H1 (cell line): ENCODE data around the gene KCNT1. TPM values are rescaled to one million over a fixed set of nuclear protein-coding genes. Genes with fewer than 3 reads are reported as not detected.

Source experiments
- CTCF ChIA-PET: fragments of 300-600 bp; sonication (Branson Sonifier 250); formaldehyde crosslinking; loops from one replicate; lab custom pipeline; 2021; ENCODE audit not compliant: partially characterized antibody; lab: Charles Lee
- POLR2A ChIA-PET: fragments of 300-600 bp; sonication (Branson Sonifier 250); formaldehyde crosslinking; loops from one replicate; lab custom pipeline; 2021; ENCODE audit warnings: inconsistent platforms; ENCODE audit not compliant: partially characterized antibody; lab: Charles Lee
- DNase-seq, 2 experiments: peaks; one replicate each; pipeline versions ENCODE4 v3.0.0 to v3.0.0-alpha.2; 2010 to 2022; ENCODE audit warnings: low spot score in 2 of 2, low read depth in 1 of 2, mixed read lengths in 1 of 2
- FAIRE-seq: peaks from 2 replicates; lab custom pipeline; 2011; peaks lifted over from hg19 to GRCh38; lab: Jason Lieb, UNC
- H2AFZ ChIP-seq: 2 replicates; pipeline ENCODE4 v1.8.1; 2012; ENCODE audit warnings: low read length, inconsistent platforms
- H2AK5ac ChIP-seq: 2 replicates; pipeline ENCODE4 v1.6.1; 2013; ENCODE audit warnings: low read depth, low read length
- H2BK120ac ChIP-seq: replicated peaks from 2 replicates; pipeline ENCODE3; 2013; ENCODE audit warnings: low read depth, low read length, inconsistent platforms
- H2BK12ac ChIP-seq: 2 replicates; pipeline ENCODE4 v1.6.1; 2013; ENCODE audit warnings: low read depth, low read length
- H2BK15ac ChIP-seq: 2 replicates; pipeline ENCODE4 v1.6.1; 2013; ENCODE audit warnings: low read length
- H2BK20ac ChIP-seq: 2 replicates; pipeline ENCODE4 v1.6.1; 2013; ENCODE audit warnings: low read length
- H2BK5ac ChIP-seq: 2 replicates; pipeline ENCODE4 v1.6.1; 2013; ENCODE audit warnings: low read depth, low read length
- H3K14ac ChIP-seq: 2 replicates; pipeline ENCODE4 v1.6.1; 2013; ENCODE audit warnings: inconsistent platforms; ENCODE audit not compliant: insufficient read length
- H3K18ac ChIP-seq: 2 replicates; pipeline ENCODE4 v1.6.1; 2013; ENCODE audit warnings: low read length; ENCODE audit errors: extremely low read depth
- H3K23ac ChIP-seq: 2 replicates; pipeline ENCODE4 v1.6.1; 2013; ENCODE audit warnings: inconsistent platforms; ENCODE audit not compliant: insufficient read length
- H3K23me2 ChIP-seq: 2 replicates; pipeline ENCODE4 v1.6.1; 2013; ENCODE audit warnings: low read depth, low read length
- H3K27ac ChIP-seq: 2 replicates; pipeline ENCODE4 v1.6.1; 2011; ENCODE audit warnings: low read depth, low read length, inconsistent platforms
- H3K27me3 ChIP-seq, 4 experiments: replicated peaks in 1 of 4; 1 replicate in 1 of 4; 2 replicates in 3 of 4; pipeline versions ENCODE4 v1.6.1 to v1.8.1; 2011 to 2013; ENCODE audit warnings: low read length in 3 of 4, mild to moderate bottlenecking in 3 of 4, inconsistent platforms in 2 of 4, mixed read lengths in 2 of 4, moderate library complexity in 1 of 4; ENCODE audit not compliant: control insufficient read depth in 3 of 4, insufficient read depth in 3 of 4; ENCODE audit errors: extremely low read depth in 1 of 4
- H3K36me3 ChIP-seq, 4 experiments: 2 replicates each; pipeline versions ENCODE4 v1.6.1 to v1.8.1; 2011 to 2013; ENCODE audit warnings: mild to moderate bottlenecking in 4 of 4, low read length in 3 of 4, moderate library complexity in 2 of 4, control low read depth in 1 of 4, inconsistent platforms in 1 of 4; ENCODE audit not compliant: insufficient read depth in 4 of 4, control insufficient read depth in 2 of 4
- H3K4ac ChIP-seq: replicated peaks from 2 replicates; pipeline ENCODE3; 2013; ENCODE audit warnings: low read length, low read depth, mixed read lengths, inconsistent platforms; ENCODE audit not compliant: insufficient read length
- H3K4me1 ChIP-seq, 4 experiments: replicated peaks in 1 of 4; 1 replicate in 1 of 4; 2 replicates in 3 of 4; pipeline versions ENCODE4 v1.6.1 to v1.8.1; 2011 to 2013; ENCODE audit warnings: low read length in 3 of 4, inconsistent platforms in 2 of 4, mixed read lengths in 1 of 4; ENCODE audit not compliant: insufficient read depth in 4 of 4, control insufficient read depth in 3 of 4
- H3K4me2 ChIP-seq, 2 experiments: 2 replicates each; pipeline versions ENCODE4 v1.6.1 to v1.8.1; 2011 to 2013; ENCODE audit warnings: low read depth in 2 of 2, low read length in 2 of 2, control low read depth in 1 of 2, inconsistent platforms in 1 of 2, mild to moderate bottlenecking in 1 of 2; ENCODE audit not compliant: insufficient read depth in 1 of 2
- H3K4me3 ChIP-seq, 4 experiments: fragments of 200-600, 300-600 bp in 1 of 4; sonication (generic), shearing (Covaris generic), sonication (Bioruptor Twin) in 1 of 4; 2 replicates each; pipeline versions ENCODE4 v1.5.1 to v1.8.1; 2011 to 2016; ENCODE audit warnings: low read length in 4 of 4, low read depth in 3 of 4, control low read depth in 2 of 4, inconsistent platforms in 2 of 4, mild to moderate bottlenecking in 2 of 4, mixed read lengths in 1 of 4, moderate library complexity in 1 of 4; ENCODE audit not compliant: insufficient read depth in 2 of 4; ENCODE audit errors: extremely low read depth in 1 of 4
- H3K56ac ChIP-seq: replicated peaks from 2 replicates; pipeline ENCODE3; 2013; ENCODE audit warnings: low read depth, mild to moderate bottlenecking, mixed read lengths, low read length, inconsistent platforms; ENCODE audit not compliant: insufficient read length
- H3K79me1 ChIP-seq: 2 replicates; pipeline ENCODE4 v1.6.1; 2013; ENCODE audit warnings: low read depth, low read length, control low read depth
- H3K79me2 ChIP-seq, 2 experiments: 2 replicates each; pipeline versions ENCODE4 v1.6.1 to v1.8.1; 2012 to 2013; ENCODE audit warnings: low read length in 2 of 2, mild to moderate bottlenecking in 2 of 2, inconsistent platforms in 1 of 2; ENCODE audit not compliant: insufficient read depth in 2 of 2, control insufficient read depth in 1 of 2
- H3K9ac ChIP-seq, 4 experiments: replicated peaks in 1 of 4; 1 replicate in 1 of 4; 2 replicates in 3 of 4; pipeline versions ENCODE4 v1.6.1 to v1.8.1; 2011 to 2013; ENCODE audit warnings: low read depth in 3 of 4, low read length in 3 of 4, control low read depth in 2 of 4, mild to moderate bottlenecking in 2 of 4, moderate library complexity in 2 of 4, inconsistent platforms in 1 of 4; ENCODE audit errors: extremely low read depth in 1 of 4
- H3K9me3 ChIP-seq, 2 experiments: 2 replicates each; pipeline versions ENCODE4 v1.6.1 to v1.8.1; 2012 to 2013; ENCODE audit warnings: mild to moderate bottlenecking in 2 of 2, moderate library complexity in 2 of 2, control low read depth in 1 of 2, inconsistent platforms in 1 of 2, low read depth in 1 of 2, low read length in 1 of 2, mixed read lengths in 1 of 2; ENCODE audit not compliant: insufficient read depth in 2 of 2
- H4K20me1 ChIP-seq, 2 experiments: replicated peaks in 1 of 2; 2 replicates each; pipeline versions ENCODE3 to v1.8.1; 2011 to 2013; ENCODE audit warnings: inconsistent platforms in 2 of 2, low read length in 2 of 2, mild to moderate bottlenecking in 1 of 2; ENCODE audit not compliant: insufficient read depth in 2 of 2, control insufficient read depth in 1 of 2
- H4K5ac ChIP-seq: 2 replicates; pipeline ENCODE4 v1.6.1; 2013; ENCODE audit warnings: low read length, low read depth, mixed read lengths, inconsistent platforms; ENCODE audit not compliant: insufficient read length
- H4K8ac ChIP-seq: 2 replicates; pipeline ENCODE4 v1.8.0; 2013; ENCODE audit warnings: mild to moderate bottlenecking, moderate library complexity, low read length, inconsistent platforms; ENCODE audit not compliant: insufficient read depth; ENCODE audit errors: extremely low read depth
- H4K91ac ChIP-seq: replicated peaks from 2 replicates; pipeline ENCODE3; 2013; ENCODE audit warnings: low read length, mixed read lengths, inconsistent platforms; ENCODE audit not compliant: insufficient read length
- KDM1A ChIP-seq: fragments of 200-600, 300-600 bp; sonication (generic); IDR thresholded peaks from 2 replicates; pipeline ENCODE4 v1.7.1; 2016; ENCODE audit warnings: mild to moderate bottlenecking, low read length, borderline replicate concordance
- POLR2AphosphoS5 ChIP-seq: IDR thresholded peaks from 2 replicates; pipeline ENCODE4 v1.6.1; 2011; ENCODE audit warnings: low read depth, low read length
- WGBS, 2 experiments: shearing (Covaris generic) in 1 of 2; methylation state at CpG; one replicate each; pipeline versions ENCODE4 v1.1.6 to v1.1.7; 2013 to 2015; ENCODE audit warnings: low lambda C conversion rate in 2 of 2, mixed read lengths in 2 of 2, inconsistent platforms in 1 of 2, low coverage in 1 of 2, missing lambda C conversion rate in 1 of 2; ENCODE audit not compliant: insufficient replicate concordance in 2 of 2, insufficient coverage in 1 of 2, insufficient read length in 1 of 2; ENCODE audit errors: extremely low coverage in 1 of 2, missing lambda C conversion rate in 1 of 2; 5-methylcytosine and 5-hydroxymethylcytosine counted together
- polyA plus RNA-seq, 7 experiments: library from polyadenylated mRNA; depleted of rRNA in 3 of 7; stranded (reverse) in 5 of 7; unstranded in 2 of 7; fragments of >200 nt in 5 of 7; fragments of 200-250 nt in 2 of 7; gene quantifications; 1 replicate in 5 of 7; 2 replicates in 1 of 7; 4 replicates in 1 of 7; pipeline versions ENCODE4 v1.2.1 to v1.2.3, GENCODE V29; 2011 to 2013; ENCODE audit warnings: missing spikeins in 2 of 7, mixed read lengths in 2 of 7
- total RNA-seq: library from RNA; stranded (reverse); fragmentation: NEBNext Ultra II Directional; extraction: Animal tissue kit (Norgen Biotek cat#: 25700); gene quantifications from 2 replicates; pipeline ENCODE4 v1.2.1, GENCODE V29; 2021

KCNT1 gene
- total and polyA plus RNA-seq, 2 of the 8 experiments (the other 6 are each of a cell fraction or from before 2014, with no cell fraction given), result 0.13 to 0.20 TPM

DNA sequence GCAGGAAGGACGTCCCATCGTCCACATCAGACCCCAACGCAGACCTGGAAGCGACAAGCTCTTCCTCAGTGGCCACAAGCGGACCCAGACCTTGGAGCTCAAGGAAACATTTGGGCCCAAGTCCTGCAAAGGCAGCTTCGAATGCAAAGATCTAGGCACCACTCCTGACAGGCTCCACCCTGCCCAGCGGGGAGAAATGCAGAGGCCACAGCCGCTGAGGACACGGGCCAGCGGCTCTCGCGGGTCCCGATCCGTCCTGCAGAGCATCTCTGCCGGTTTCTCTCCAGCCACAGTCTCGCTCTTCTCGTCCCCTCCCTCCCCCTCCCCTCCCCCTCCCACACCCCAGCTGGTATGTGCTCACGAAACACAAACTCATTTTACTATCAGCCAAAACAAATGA is 7.6 kb upstream of the KCNT1 start:
- WGBS, 2 experiments, result 86% methylated on average over 6 of the region's 18 CpGs; no CpG with 5 or more reads in 1 of the 2 experiments
- DNase-seq (no peak), FAIRE-seq (no peak)
- Histone ChIP-seq H3K4me1 (peaks cover 0 to 8% (median 0%) of the 10 kb centered on the region in 4 experiments; a peak in 2 of 7 replicates), H2BK5ac (no peak overlapping the region), H4K5ac (no peak overlapping the region), H3K36me3 (no peaks in the 10 kb centered on the region), H3K56ac (no peak overlapping the region), H4K91ac (no peak overlapping the region), H3K4ac (no peak overlapping the region), H3K9ac (no peak overlapping the region), H3K4me2 (no peak overlapping the region), H3K18ac (no peak overlapping the region; the same call in 1 of the 2 replicates), H3K79me1 (no peaks in the 10 kb centered on the region), H2AFZ (no peak overlapping the region), H3K27me3 (no peaks in the 10 kb centered on the region; a peak in 1 of 7 replicates), H3K9me3 (no peaks in the 10 kb centered on the region), H2BK12ac (no peak overlapping the region), H4K20me1 (peaks cover 0 to 7% of the 10 kb centered on the region in 2 experiments), H3K27ac (no peak overlapping the region), H3K23me2 (no peaks in the 10 kb centered on the region), H3K79me2 (no peaks in the 10 kb centered on the region), H3K4me3 (no peak overlapping the region), H4K8ac (peak overlapping the region; percentile 57; the same call in 1 of the 2 replicates), H2BK15ac (no peak overlapping the region), H2BK20ac (no peak overlapping the region), H3K14ac (no peak overlapping the region), H3K23ac (no peak overlapping the region), H2AK5ac (no peak overlapping the region), H2BK120ac (no peak overlapping the region)
- POLR2A ChIA-PET, result interaction anchor here (1.0 kb wide), 1 partner anchor 12 kb away, joined by 3 read pairs; no protein-coding TSS in a partner anchor
- TF ChIP-seq POLR2AphosphoS5, result no peak
- TF ChIP-seq KDM1A, result no peak
- CTCF ChIA-PET, result interaction anchor here (1.0 to 6.6 kb wide), 7 partner anchors 8 to 96 kb away, joined by 3 to 32 read pairs (median 6); partner anchors contain the start of gene KCNT1
